ENCODE data around the gene PTPRG.

The PTPRG gene

DNA sequence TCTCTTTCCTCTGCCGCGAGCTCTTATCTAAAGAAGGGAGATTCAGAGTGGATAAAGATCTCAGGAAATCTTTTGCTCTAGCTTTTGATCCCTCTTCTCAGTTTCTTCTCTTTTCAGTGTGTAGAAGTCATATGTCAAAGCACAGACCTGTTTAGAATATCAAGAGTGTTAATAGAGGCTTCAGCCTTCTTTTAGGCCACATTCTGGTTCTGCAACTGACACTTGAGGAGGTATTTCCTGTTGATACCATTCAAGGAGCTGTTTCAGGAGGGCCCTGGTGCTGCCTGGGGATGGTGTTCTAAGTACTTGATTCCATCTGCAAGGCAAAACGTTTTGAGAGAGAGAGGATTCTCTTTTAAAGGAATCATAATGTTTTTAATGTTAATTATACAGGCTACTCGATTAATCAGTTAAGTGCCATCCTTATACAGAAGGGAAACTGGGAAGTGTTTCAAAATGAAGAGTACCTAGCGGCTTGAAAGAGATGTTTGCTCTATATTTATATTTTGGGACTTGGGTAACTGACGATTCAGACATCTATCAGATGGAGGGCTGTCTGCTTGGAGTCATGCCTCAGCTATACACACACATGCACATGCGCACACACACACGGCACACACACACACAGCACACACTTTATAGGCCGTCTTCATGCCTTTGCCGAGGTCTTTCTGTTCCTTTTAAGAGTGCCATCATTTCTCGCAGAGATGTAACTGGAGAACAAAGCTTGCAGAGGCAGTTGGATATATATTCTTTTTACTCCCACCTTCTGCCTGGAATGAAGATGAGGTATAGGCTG, 313.9 kb downstream of the PTPRG start:
- TF ChIP-seq POLR2AphosphoS5 (IDR thresholded peaks at IDR 0.05; ENCODE audit: low read depth, low read length) (no peak), FOXP2 (optimal IDR thresholded peaks at IDR 0.05; ENCODE audit: borderline replicate concordance, extremely low read depth, extremely low read length, insufficient read depth) (no peak), SIN3A (IDR thresholded peaks at IDR 0.05; ENCODE audit: borderline replicate concordance, insufficient read depth, low read length) (no peak), TAF1 (IDR thresholded peaks at IDR 0.05; ENCODE audit: borderline replicate concordance, insufficient read depth, low read length) (no peak)
- TF ChIP-seq, protein P1, sequence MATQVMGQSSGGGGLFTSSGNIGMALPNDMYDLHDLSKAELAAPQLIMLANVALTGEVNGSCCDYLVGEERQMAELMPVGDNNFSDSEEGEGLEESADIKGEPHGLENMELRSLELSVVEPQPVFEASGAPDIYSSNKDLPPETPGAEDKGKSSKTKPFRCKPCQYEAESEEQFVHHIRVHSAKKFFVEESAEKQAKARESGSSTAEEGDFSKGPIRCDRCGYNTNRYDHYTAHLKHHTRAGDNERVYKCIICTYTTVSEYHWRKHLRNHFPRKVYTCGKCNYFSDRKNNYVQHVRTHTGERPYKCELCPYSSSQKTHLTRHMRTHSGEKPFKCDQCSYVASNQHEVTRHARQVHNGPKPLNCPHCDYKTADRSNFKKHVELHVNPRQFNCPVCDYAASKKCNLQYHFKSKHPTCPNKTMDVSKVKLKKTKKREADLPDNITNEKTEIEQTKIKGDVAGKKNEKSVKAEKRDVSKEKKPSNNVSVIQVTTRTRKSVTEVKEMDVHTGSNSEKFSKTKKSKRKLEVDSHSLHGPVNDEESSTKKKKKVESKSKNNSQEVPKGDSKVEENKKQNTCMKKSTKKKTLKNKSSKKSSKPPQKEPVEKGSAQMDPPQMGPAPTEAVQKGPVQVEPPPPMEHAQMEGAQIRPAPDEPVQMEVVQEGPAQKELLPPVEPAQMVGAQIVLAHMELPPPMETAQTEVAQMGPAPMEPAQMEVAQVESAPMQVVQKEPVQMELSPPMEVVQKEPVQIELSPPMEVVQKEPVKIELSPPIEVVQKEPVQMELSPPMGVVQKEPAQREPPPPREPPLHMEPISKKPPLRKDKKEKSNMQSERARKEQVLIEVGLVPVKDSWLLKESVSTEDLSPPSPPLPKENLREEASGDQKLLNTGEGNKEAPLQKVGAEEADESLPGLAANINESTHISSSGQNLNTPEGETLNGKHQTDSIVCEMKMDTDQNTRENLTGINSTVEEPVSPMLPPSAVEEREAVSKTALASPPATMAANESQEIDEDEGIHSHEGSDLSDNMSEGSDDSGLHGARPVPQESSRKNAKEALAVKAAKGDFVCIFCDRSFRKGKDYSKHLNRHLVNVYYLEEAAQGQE (IDR thresholded peaks at IDR 0.05; ENCODE audit: insufficient read depth in 1 of 2, low read depth in 2 of 2, low read length in 2 of 2) = no peak

DNA sequence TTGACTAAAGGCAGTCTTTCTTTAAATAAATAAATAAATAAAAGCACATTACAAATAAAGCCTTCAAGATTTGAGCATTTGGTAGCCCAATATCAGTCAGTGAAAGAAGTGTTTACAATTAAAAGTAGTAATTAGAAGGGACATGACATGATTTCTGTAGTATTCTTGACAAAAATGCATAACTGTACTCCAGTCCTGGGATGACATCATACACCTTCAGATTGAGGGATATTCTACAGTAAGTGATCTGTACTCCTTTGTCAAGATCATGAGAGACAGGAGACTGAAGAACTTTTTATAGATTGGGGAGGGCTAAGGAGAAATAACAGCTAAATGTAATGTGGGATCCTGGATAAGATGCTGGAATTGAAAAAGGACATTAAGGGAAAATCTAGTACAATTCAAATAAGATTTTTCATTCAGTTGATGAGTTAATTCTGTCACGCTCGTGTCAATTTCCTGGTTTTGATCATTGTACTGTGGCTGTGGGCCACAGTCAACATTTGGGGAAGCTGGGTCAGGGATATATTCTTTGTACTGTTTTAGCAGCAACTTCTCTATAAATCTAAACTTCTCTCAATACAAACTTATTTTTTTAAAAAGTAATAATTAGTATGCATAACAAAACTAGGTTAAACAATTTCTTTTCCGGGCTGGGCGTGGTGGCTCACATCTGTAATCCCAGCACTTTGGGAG, 314.8 kb downstream of the PTPRG start:
- TF ChIP-seq SIN3A (IDR thresholded peaks at IDR 0.05; ENCODE audit: borderline replicate concordance, insufficient read depth, low read length) (no peak), TAF1 (IDR thresholded peaks at IDR 0.05; ENCODE audit: borderline replicate concordance, insufficient read depth, low read length) (no peak), POLR2AphosphoS5 (IDR thresholded peaks at IDR 0.05; ENCODE audit: low read depth, low read length) (no peak), FOXP2 (optimal IDR thresholded peaks at IDR 0.05; ENCODE audit: borderline replicate concordance, extremely low read depth, extremely low read length, insufficient read depth) (no peak)
- TF ChIP-seq, protein P1 (IDR thresholded peaks at IDR 0.05; ENCODE audit: insufficient read depth in 1 of 2, low read depth in 2 of 2, low read length in 2 of 2) = no peak

DNA sequence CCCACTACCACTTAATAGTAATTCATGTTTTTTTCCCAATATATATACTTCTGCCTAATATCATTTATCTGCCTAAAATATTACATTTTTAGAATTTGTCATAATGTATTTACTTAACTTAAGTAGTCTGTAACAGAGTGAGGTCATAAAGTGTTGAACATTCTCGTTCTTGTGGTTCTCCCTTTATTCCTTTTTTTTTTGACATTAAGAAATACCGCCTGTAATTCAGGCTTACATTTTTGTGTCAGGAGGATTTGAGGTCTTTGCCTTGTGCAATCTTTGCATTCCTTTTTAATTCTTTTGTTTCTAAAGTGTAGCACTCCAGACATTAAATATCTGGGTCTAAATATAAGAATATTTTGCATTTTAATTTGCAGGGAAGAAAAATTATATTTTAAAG, 315.4 kb downstream of the PTPRG start:
- TF ChIP-seq, protein P1 (IDR thresholded peaks at IDR 0.05; ENCODE audit: insufficient read depth in 1 of 2, low read depth in 2 of 2, low read length in 2 of 2) = no peak
- TF ChIP-seq TAF1 (IDR thresholded peaks at IDR 0.05; ENCODE audit: borderline replicate concordance, insufficient read depth, low read length) (no peak), FOXP2 (optimal IDR thresholded peaks at IDR 0.05; ENCODE audit: borderline replicate concordance, extremely low read depth, extremely low read length, insufficient read depth) (no peak), POLR2AphosphoS5 (IDR thresholded peaks at IDR 0.05; ENCODE audit: low read depth, low read length) (no peak), SIN3A (IDR thresholded peaks at IDR 0.05; ENCODE audit: borderline replicate concordance, insufficient read depth, low read length) (no peak)

DNA sequence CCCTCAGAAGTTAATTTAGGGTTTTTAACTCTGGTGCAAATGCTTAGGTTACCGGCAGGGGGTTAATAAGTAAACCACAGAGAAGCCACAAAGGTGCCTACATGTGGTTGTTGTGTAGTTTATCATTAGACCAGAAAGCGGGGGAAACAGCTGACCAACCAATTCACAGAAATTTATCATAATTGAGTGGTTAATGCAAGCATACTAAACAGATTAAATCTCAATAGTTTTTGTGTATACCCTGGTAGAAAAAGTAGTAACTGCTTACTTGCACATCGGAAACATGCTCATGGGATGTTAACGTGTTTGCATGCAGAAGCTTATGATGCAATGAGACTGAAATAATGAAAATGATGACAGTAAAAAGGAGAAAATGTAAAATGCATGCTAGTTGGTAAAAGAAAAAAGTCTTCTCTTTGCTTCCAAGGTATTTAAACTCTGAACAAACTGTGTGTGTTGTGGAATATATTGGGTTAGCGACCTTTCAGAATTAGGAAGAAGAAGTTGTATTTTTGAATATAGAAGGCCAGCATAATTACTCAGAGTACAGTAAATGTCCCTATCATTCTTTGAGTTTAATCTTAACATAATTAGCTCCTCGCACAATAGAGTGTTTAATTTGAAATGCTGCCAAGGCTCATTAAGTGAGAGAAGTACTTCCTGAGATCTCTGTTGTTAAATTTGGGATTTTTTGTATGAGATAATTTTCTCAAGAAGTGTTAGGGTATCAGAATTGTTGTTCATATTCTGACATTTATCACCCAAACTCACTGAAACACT, 316.2 kb downstream of the PTPRG start:
- TF ChIP-seq, protein P1 (IDR thresholded peaks at IDR 0.05; ENCODE audit: insufficient read depth in 1 of 2, low read depth in 2 of 2, low read length in 2 of 2) = no peak
- TF ChIP-seq FOXP2 (optimal IDR thresholded peaks at IDR 0.05; ENCODE audit: borderline replicate concordance, extremely low read depth, extremely low read length, insufficient read depth) (no peak), POLR2AphosphoS5 (IDR thresholded peaks at IDR 0.05; ENCODE audit: low read depth, low read length) (no peak)

Data from PFSK-1 (cell line).